ENCODE measurements around the gene HBS1L. TPM values are rescaled to one million over a fixed set of nuclear protein-coding genes. Genes with fewer than 3 reads are reported as not detected.

HBS1L gene
- total RNA-seq: 76.6 and 98.9 TPM in 2 replicates
- polyA plus RNA-seq: 57.8 and 89.6 TPM in 2 replicates

DNA sequence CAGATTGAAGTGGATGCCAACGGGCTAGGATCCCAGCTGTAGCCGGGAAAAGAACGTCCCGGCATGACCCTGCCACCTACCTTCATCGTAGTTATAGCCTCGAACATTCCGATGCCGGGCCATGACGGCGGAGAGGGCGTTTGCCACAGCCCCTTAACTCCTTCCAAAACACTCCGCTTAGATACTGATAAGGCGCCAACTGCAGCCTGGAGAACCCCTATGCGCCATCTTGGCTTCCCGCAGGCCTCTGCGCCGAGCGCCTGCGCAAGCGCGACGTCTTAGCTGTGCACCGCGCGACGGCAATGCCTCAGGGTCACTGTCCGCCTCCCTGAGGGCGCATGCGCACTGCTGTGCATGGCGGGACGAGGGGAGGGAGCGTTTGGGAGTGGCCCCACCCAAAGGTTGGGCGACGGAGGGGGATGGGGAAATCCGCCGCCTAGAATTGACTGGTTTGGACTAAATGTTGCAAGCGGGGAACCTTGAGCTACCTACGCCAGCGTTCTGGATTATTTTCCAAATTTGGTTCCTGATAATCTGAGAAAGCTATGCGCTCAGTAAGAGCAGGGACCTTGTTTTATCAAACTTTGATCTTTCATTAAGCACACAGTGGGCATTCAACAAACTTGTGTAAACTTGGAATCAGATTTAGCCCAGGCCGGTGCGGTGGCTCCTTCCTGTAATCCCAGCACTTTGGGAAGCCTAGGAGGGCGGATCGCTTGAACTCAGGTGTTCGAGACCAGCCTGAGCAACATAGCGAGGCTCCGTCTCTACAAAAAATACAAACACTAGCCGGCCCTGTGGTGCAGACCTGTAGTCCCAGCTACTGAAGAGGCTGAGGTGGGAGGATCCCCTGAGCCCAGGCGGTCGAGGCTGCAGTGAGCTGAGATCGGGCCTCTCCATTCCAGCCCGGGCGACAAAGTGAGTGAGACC, at the start of gene HBS1L:
TSS of gene HBS1L (minus strand) at position 254 of the 930 bp plus-strand sequence. CDS start at position 123, 131 bp downstream.
- Histone ChIP-seq H3K4me3 (peak within 1 kb of the TSS; percentile 83), H3K9me3 (ENCODE audit: low read depth) (no peaks in the 10 kb centered on the region), H3K27me3 (no peaks in the 10 kb centered on the region), H3K36me3 (peaks cover 2% of the 10 kb centered on the region), H3K4me1 (ENCODE audit: low read depth) (peaks cover 10% of the 10 kb centered on the region), H3K27ac (peak within 1 kb of the TSS; percentile 92)
- TF ChIP-seq, protein P1, sequence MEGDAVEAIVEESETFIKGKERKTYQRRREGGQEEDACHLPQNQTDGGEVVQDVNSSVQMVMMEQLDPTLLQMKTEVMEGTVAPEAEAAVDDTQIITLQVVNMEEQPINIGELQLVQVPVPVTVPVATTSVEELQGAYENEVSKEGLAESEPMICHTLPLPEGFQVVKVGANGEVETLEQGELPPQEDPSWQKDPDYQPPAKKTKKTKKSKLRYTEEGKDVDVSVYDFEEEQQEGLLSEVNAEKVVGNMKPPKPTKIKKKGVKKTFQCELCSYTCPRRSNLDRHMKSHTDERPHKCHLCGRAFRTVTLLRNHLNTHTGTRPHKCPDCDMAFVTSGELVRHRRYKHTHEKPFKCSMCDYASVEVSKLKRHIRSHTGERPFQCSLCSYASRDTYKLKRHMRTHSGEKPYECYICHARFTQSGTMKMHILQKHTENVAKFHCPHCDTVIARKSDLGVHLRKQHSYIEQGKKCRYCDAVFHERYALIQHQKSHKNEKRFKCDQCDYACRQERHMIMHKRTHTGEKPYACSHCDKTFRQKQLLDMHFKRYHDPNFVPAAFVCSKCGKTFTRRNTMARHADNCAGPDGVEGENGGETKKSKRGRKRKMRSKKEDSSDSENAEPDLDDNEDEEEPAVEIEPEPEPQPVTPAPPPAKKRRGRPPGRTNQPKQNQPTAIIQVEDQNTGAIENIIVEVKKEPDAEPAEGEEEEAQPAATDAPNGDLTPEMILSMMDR (IDR thresholded peaks at IDR 0.05; ENCODE audit: low read depth, low read length): no peak
- peak; percentile 97 to 99 for DNase-seq (ENCODE audit: low read depth in 1 of 2, low spot score in 1 of 2)

DNA sequence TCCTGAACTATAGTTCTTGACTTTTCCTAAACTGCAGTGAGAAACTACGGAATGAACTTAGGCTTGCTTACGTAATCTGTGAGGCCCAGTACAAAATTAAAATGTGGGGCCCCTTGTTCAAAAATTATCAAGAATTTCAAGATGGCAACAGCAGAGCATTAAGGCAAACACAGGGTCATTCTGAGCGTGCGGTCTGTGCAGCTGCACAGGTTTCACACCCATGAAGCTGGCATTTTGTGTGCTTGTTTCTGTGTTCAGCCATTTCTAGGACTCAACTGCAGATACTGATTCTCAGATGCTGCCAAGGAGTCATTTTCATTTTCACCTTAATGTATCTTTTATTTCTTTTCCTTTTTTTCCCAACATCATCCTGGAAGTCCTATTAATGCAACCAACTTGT, 49.6 kb upstream of the HBS1L start:
- H3K4me1 ChIP-seq (ENCODE audit: low read depth): no peaks in the 10 kb centered on the region
- H3K4me3 ChIP-seq: no peak overlapping the region
- DNase-seq (ENCODE audit: low read depth in 1 of 2, low spot score in 1 of 2): no peak
- no peak overlapping the region for H3K27ac ChIP-seq
- no peaks in the 10 kb centered on the region for H3K27me3 ChIP-seq
- TF ChIP-seq, protein P1 (IDR thresholded peaks at IDR 0.05; ENCODE audit: low read depth, low read length): no peak
- H3K36me3 ChIP-seq: no peaks in the 10 kb centered on the region
- H3K9me3 ChIP-seq (ENCODE audit: low read depth): no peaks in the 10 kb centered on the region

DNA sequence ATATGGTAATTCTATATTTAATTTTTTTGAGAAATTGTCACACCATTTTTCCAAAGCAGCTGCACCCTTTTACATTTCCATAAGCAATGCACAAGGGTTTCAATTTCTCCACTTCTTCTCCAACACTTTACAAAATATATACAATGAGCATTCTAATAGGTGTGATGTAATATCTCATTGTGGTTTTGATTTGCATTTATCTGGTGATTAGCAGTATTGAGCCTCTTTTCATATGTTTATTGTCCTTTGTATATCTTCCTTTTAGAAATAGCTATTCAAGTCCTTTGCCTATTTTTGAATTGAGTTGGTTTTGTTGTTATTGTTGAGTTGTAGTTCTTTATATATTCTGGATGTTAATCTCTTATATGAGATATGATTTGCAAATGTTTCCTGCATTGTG, 47.6 kb upstream of the HBS1L start:
- Histone ChIP-seq H3K27me3 (no peaks in the 10 kb centered on the region), H3K36me3 (no peaks in the 10 kb centered on the region), H3K4me1 (ENCODE audit: low read depth) (no peaks in the 10 kb centered on the region), H3K4me3 (no peak overlapping the region), H3K9me3 (ENCODE audit: low read depth) (no peaks in the 10 kb centered on the region), H3K27ac (no peak overlapping the region)
- DNase-seq (ENCODE audit: low read depth in 1 of 2, low spot score in 1 of 2): no peak
- TF ChIP-seq, protein P1 (IDR thresholded peaks at IDR 0.05; ENCODE audit: low read depth, low read length): no peak

DNA sequence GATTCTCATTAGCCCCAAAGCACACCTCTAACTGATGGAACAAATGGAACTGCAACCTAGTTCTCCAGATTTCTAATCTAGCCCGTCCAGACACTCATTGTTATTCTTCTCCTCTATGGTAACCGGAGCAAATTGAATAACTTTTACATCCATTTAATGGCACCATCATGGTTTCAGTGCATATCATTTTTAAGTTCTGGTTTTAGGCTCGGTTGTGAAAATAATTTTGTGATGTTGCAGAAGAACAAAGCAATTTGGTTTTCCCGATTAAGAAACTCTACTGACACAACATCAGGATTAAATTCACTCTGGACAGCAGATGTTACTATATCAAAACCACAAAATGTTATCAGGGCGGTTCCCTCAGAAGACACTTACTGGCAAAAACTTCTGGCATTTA, 42.5 kb upstream of the HBS1L start:
- Histone ChIP-seq H3K27ac (no peak overlapping the region), H3K4me1 (ENCODE audit: low read depth) (no peaks in the 10 kb centered on the region), H3K4me3 (no peak overlapping the region), H3K27me3 (peaks cover 6% of the 10 kb centered on the region), H3K9me3 (ENCODE audit: low read depth) (no peaks in the 10 kb centered on the region), H3K36me3 (no peaks in the 10 kb centered on the region)
- DNase-seq (ENCODE audit: low read depth in 1 of 2, low spot score in 1 of 2): no peak
- TF ChIP-seq, protein P1 (IDR thresholded peaks at IDR 0.05; ENCODE audit: low read depth, low read length): no peak

DNA sequence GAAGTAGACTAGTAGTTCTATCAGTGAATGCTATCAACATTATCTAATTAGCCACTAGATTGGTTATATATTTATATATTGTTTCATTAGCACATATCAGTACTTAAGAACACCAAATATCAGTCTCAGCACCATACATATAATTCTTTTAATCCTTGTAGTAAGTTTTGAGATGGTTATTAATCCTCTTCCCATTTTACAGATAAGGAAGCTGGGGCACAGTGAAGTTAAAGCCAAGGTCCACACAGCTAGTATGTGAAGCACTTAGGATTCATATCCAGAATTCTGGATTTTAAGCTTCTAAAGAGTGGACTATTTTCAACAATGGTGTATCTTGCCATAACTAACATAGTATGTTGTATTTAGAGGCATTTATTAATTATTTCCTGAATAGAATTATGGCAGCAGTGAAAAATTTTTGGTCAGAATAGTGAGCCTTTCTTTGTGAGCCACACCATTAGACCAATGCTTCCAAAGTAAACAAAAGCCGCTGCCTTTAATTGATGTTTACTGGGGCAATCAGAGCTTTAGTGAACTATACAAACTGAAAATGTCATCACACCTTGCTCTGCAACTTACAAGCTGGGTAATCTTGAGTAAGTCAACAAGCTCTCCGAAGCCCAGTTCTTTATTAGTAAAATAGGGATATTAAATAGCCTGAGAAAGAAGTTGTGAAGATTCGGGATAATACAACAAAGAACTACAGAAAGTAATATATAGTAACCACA, 41.9 kb upstream of the HBS1L start:
- DNase-seq (ENCODE audit: low read depth in 1 of 2, low spot score in 1 of 2): no peak
- Histone ChIP-seq H3K27me3 (peaks cover 6% of the 10 kb centered on the region), H3K27ac (no peak overlapping the region), H3K9me3 (ENCODE audit: low read depth) (no peaks in the 10 kb centered on the region), H3K36me3 (no peaks in the 10 kb centered on the region), H3K4me3 (no peak overlapping the region), H3K4me1 (ENCODE audit: low read depth) (no peaks in the 10 kb centered on the region)
- TF ChIP-seq, protein P1 (IDR thresholded peaks at IDR 0.05; ENCODE audit: low read depth, low read length): no peak

Data from cardiac muscle cell (in vitro differentiated cells and primary cell).